Raji (cell line): Measurements from ENCODE around the gene KAT6B.

Experiments
- POLR2A ChIP-seq: IDR thresholded peaks from 2 replicates; pipeline ENCODE4 v1.6.1; 2011; ENCODE audit warnings: low read depth, low read length, control low read depth; ENCODE audit not compliant: insufficient read depth

KAT6B gene

DNA sequence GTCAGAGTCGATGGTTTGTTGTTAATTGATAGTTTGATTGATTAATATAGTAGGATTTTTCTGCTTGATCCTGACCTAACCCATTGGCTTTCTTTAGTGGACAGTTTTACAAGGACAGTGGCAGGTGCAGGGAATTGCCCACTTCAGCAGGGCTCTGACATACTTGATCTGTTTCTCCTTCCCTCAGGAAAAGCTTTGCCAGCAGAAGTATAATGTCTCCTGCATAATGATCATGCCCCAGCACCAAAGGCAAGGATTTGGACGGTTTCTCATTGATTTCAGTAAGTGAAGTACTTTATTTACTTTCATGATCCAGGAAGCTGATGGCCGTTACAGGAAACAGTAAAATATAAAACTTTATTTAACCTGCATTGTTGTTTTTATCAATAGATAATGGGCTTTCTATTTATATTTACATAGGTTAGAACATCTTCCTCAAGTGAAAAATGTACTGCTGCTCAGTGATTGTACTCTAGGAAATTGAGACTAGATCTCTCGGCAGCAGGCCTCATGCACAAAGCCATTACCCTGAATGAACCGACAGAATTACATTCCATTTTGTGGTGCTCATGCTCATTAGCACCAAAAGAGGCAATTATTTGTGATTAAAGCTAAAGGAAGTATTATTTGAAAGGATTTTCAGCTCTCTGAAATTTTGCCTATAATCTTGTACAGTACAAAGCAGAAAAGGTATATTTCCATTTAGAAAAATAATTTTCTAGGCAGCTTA, 162.6 kb downstream of the KAT6B start:
- TF ChIP-seq POLR2A: no peak

GRCh38 chr10:74991435-74991834, 165.0 kb downstream of the KAT6B start:
- no peak for TF ChIP-seq POLR2A

DNA sequence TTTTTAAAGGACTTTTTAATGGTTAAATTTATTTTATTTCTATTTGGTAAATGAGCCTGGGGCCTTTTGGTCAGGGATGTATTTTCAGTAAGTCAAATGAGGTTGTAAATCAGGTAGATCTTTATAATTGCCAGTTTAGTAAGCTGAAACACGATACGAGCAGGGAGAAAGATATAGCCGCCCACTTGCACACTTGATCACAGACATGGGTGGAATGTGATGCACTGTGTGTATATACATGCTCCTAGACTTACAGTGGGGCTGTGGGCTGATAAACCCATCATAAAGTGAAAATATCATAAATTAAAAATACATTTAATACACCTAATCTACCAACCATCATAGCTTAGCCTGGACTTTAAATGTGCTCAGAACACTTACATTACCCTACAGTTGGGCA, 165.7 kb downstream of the KAT6B start:
- no peak for TF ChIP-seq POLR2A

GRCh38 chr10:74993649-74994048, 167.2 kb downstream of the KAT6B start:
- no peak for TF ChIP-seq POLR2A

DNA sequence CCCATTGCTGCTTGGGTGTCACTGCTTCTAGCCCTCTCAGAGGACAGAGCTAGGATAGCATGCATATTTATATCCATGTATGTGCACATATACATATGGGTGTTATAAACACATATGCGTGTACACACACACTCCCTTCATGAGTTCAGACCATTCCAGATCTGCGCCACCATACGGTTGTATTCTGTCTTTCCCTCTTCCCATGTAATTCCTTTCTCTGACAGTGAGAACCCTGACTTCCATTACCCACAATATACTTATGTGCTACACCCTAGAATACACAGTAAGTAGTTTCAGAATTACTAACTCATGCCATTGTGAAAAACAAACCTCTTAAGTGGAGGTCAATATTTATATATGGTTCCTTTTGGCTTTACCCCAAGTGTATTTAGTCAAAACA, 168.5 kb downstream of the KAT6B start:
- TF ChIP-seq POLR2A: no peak

DNA sequence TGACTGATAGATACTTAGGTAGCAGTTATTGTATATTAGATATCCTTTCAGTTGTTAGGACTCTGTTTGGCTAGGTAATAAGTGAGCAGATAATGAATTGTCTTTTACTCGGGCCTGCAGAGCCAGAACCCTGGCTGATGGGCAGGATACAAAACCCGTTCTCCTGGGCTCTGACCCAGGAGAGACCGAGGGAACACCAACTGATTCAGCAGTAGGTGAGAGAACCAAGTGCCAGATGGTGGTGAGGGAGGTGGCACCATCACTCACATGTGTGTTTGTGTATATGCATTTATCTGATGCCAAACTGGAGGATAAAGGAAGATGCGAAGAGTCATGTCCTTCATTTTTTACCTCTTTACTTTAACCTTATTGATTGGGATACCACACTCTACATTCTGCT, 169.4 kb downstream of the KAT6B start:
- no peak for TF ChIP-seq POLR2A

DNA sequence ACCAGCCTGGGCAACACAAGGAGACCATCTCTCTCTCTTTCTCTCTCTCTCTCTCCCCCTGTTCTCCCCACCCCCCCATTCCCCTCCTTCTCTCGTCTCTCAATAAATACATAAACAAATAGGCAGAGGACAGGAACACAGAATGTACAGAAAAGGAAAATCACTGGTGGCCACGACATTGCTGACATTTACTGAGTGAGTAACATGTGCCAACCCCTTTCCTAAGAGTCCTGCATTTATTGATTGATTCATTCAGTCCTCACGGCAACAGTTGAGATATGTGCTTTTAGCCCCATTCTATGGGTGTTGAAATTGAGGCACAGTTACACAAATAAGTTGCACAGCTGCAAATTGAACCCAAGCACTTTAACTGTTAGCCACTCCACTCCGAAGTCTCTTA, 170.8 kb downstream of the KAT6B start:
- no peak for TF ChIP-seq POLR2A

DNA sequence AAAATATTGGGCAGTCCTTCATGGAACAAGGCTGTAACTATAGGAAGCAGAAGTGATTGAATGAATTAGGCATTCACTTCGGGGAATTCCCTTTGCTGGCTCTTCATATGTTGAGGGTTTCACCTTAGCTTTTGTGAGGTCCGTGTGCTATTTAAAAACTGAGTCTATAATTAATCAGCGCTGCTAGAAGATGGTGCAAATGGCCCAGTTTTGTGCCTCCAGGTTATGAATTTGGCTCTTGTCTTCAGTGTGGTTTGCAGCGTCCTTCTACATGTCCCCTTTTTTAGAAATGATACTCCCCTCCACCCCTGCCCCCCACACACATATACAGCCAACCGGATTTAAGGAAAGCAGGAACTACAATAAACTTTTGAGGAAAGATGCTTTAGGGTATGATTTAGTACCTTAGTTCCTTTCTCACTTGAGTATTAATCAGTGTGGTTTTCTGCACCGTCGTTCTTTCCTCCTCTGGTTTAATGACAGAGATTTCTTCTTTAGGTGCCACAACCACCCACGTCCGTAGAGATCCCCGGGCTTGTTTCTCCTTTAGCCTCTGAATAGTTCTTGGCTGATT, 174.4 kb downstream of the KAT6B start:
- TF ChIP-seq POLR2A: no peak

DNA sequence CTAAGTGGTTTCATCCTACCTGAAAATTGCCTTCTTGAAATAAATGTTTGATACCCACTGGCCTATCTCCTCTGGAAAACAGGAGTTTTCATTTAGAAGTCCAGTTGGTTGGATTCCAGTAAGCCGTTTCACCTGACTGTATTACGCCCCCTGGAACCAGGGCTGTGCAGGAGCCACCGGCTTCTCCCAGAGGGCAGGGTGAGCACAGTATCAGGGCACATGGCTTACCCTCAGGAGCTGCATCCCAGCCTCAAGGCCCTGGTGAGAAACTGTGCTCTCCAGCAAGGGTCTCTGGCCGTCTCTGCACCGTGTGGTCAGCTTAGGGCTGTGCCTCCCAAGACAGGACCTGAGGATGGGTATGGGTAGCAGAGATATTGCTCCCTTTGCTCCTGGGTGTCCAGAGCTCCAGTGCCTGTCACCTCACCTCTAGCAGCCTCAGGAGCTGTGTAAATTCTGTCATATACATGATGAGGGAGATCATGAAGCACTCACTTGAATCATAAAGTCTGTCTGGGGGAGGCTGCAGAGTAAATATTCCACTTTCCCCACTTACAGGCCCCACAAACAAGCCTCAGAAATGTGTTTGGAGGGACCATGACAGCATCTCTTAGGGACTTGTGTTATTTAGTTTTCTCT, 175.4 kb downstream of the KAT6B start:
- TF ChIP-seq POLR2A: no peak

DNA sequence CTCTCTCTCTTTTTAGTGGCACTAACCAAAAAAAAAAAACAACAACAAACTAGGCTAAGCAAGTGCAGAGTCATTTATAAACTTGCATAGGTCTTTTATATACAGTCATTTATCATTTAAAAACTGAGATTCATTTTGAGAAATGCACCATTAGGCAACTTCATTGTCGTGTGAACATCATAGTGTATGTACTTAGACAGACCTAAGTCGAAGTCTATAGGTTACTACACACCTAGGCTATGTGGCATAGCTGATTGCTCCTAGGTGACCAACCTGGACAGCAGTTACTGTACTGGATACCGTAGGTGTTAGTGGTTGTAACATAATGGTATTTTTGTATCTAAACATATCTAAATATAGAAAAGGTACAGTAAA, 175.9 kb downstream of the KAT6B start:
- no peak for TF ChIP-seq POLR2A

- no peak for TF ChIP-seq POLR2A
Observed at GRCh38 chr10:75002967-75003594, 176.7 kb downstream of the KAT6B start.

DNA sequence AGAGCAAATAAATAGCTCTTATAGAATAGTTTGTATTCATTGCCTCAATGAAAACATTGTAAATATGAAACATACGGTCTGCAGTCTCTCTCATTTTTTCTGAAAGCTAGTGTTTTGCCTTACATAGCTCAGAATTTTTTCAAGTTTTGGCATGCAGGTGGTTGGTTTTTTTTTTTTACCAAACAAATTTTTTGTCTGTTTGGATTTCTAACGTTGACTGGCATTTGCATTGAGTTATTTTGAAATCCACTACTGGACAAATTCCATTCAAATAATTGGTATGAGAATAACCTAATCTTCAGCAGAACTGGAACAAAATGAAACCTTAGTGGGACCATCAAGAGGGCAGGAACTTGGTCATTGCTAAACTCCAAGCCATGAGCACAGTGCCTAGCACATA, 177.5 kb downstream of the KAT6B start:
- no peak for TF ChIP-seq POLR2A

DNA sequence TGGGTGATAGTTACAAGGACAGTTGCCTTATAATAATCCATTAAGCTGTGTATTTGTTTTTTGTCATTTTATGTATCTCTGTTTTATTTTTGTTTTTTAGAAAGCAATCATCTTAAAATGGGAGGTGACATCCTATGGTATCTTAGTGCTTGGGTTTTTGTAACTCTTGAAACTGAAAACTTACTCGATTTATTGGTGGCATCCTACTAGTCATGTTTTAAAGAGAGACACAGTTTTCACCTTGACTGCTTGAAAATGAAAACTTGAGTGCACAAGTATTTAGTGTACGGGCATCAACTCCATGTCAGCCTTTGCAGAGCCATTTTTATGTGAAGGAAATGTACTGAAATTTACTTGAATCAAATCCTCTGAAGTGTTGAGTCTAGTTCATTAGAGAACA, 181.2 kb downstream of the KAT6B start:
- TF ChIP-seq POLR2A: no peak

DNA sequence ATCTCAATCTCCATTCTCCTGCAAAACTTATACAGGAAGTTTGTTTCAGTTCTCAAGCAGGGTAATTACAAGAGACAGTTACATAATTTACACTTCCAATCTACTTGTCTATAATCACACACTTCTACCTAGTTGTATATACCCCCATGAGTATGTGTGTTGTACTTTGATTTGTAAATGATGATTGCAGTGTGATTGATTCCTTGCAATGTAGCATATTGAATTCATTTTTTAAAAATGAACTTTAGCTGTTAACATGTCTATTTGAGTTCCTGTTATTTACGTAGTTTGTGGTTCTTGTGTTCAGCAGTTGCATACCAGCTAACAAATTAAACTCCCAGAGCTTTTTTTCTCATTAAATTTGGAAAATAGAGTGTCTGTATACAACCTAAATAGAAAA, 182.6 kb downstream of the KAT6B start:
- no peak for TF ChIP-seq POLR2A

- no peak for TF ChIP-seq POLR2A
Observed at GRCh38 chr10:75009426-75009825, 183.0 kb downstream of the KAT6B start.

GRCh38 chr10:75010373-75010772, 184.0 kb downstream of the KAT6B start:
- TF ChIP-seq POLR2A: no peak
